Choroid plexus epithelial cell (primary cell): ENCODE measurements around the gene UTP14A.

ENCODE experiments used
- DNase-seq: peaks from one replicate; pipeline ENCODE4 v3.0.0-alpha.2; 2010; ENCODE audit warnings: low read depth
- H3K4me3 ChIP-seq: 2 replicates; pipeline ENCODE4 v1.5.1; 2011; ENCODE audit warnings: low read depth, mild to moderate bottlenecking, control low read depth, low read length, moderate library complexity
- CTCF ChIP-seq: conservative IDR thresholded peaks from 2 replicates; pipeline ENCODE4 v1.5.1; 2011; ENCODE audit warnings: low read depth, mild to moderate bottlenecking, control low read depth, inconsistent platforms, low read length, moderate library complexity

UTP14A gene

DNA sequence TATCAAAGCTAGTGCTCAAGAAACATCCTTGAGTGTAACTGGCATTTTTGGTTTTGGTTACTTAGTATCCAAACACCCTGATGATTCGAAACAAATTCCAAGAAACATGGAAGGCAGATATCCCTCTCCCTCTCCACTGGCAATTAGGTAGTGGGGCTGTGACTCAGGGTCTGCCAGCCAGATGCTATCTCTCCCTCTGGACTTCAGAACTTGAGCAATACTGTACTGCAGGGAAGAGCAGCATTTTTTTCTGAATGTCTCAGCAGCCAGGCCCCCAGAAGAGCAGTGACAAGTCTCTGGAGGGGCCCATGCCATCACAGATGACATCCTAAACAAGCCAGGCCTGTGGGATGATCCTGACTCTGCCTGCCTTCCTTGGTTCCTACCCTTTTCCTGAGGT is 39.2 kb downstream of the UTP14A start:
- H3K4me3 ChIP-seq: no peak overlapping the region
- DNase-seq: no peak
- no peak for TF ChIP-seq CTCF

GRCh38 chrX:129953334-129953648 is 47.3 kb downstream of the UTP14A start:
- no peak for TF ChIP-seq CTCF
- DNase-seq: no peak
- peak overlapping the region; percentile 46 for H3K4me3 ChIP-seq

- DNase-seq: no peak
- TF ChIP-seq CTCF: no peak
- no peak overlapping the region for H3K4me3 ChIP-seq
Observed at GRCh38 chrX:129953881-129954280, 47.9 kb downstream of the UTP14A start.

- no peak for DNase-seq
- TF ChIP-seq CTCF: no peak
- H3K4me3 ChIP-seq: no peak overlapping the region
Observed at GRCh38 chrX:129954804-129955203, 48.8 kb downstream of the UTP14A start.

DNA sequence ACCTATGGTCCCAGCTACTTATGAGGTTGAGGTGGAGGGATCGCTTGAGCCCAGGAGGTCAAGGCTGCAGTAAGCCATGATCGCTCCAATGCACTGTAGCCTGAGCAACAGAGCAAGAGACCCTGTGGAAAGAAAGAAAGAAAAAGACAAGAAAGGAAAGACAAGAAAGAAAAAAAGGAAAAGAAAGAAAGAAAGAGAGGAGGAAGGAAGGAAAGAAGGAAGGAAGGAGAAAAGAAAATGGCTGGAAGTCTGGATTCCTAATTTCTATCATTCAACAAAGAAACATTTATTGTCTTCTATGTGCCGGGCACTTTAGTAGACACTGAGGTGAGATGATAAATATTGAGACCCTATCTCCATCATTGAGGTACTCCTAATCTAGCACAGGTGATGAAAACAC is 49.7 kb downstream of the UTP14A start:
- DNase-seq: no peak
- no peak overlapping the region for H3K4me3 ChIP-seq
- TF ChIP-seq CTCF: no peak

- no peak for DNase-seq
- no peak for TF ChIP-seq CTCF
- no peak overlapping the region for H3K4me3 ChIP-seq
Observed at GRCh38 chrX:129956145-129956544, 50.2 kb downstream of the UTP14A start.

GRCh38 chrX:129956765-129957164 is 50.8 kb downstream of the UTP14A start:
- no peak for TF ChIP-seq CTCF
- no peak for DNase-seq
- H3K4me3 ChIP-seq: peak overlapping the region; percentile 49
